DMS 273 (cell line): ENCODE data around the gene ASCL3.
"Not testable (repeated sequence)": the region's sequence is repeated elsewhere in the genome, so short reads cannot be mapped to it uniquely, and the experiment has no call there.

Experiments
- DNase-seq: peaks from one replicate; lab custom pipeline; 2025; ENCODE audit not compliant: unreplicated experiment; lab: John Stamatoyannopoulos, UW

The ASCL3 gene

GRCh38 chr11:8911029-8911823, 31.6 kb downstream of the ASCL3 start, which contains the start of gene AKIP1:
AKIP1 (plus strand) TSS chr11:8911189; CDS start chr11:8911450, 261 bp downstream.
- peak; percentile 98 for DNase-seq

DNA sequence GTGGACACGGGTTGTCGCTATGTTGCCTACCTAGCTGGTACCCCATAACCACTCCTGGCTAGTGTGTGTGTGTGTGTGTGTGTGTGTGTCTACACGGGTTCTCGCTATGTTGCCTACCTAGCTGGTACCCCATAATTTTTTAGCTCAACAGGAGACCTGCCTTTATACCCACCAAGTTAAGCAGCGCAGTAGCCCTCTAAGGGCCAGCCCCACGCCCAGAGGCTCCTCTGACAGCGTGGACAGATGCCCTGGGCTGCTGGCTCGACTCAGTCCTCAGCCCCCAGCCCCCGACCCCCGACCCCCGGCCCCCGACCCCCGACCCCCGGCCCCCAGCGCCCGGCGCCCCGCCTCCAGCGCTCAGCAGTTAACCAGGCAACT, 32.2 kb downstream of the ASCL3 start:
- DNase-seq, result no peak

- DNase-seq, result no peak
Measured at GRCh38 chr11:8908099-8908498, 34.7 kb downstream of the ASCL3 start.

- DNase-seq, result no peak
Measured at GRCh38 chr11:8907116-8907515, 35.7 kb downstream of the ASCL3 start.

GRCh38 chr11:8905528-8906165, 37.2 kb downstream of the ASCL3 start:
- DNase-seq, result no peak

- DNase-seq, result no peak
Measured at GRCh38 chr11:8899119-8899753, 43.6 kb downstream of the ASCL3 start.

- DNase-seq, result not testable (repeated sequence)
Measured at GRCh38 chr11:8891185-8891584, 51.6 kb downstream of the ASCL3 start.
